HEK293 (cell line): ENCODE measurements around the gene KYAT1.

Source experiments
- CTCF ChIA-PET: fragments of 350-600 bp; formaldehyde crosslinking; extraction: SDS; loops from one replicate; lab custom pipeline; 2021; ENCODE audit warnings: antibody characterized with exemption; lab: Yijun Ruan, JAX
- POLR2A ChIA-PET: fragments of 300-600 bp; formaldehyde crosslinking; extraction: SDS; loops from one replicate; lab custom pipeline; 2020; ENCODE audit warnings: antibody characterized with exemption, inconsistent platforms; lab: Yijun Ruan, JAX
- H3K27ac ChIP-seq: fragments of 200-500 bp; sonication (Bioruptor generic); 2 replicates; pipeline ENCODE4 v1.5.1; 2014; ENCODE audit warnings: low read depth, low read length, control low read depth, inconsistent platforms; ENCODE audit errors: extremely low read depth
- H3K36me3 ChIP-seq, 2 experiments: fragments of 200-500 bp in 1 of 2; sonication (Bioruptor generic) in 1 of 2; 1 replicate in 1 of 2; 2 replicates in 1 of 2; pipeline ENCODE4 v1.5.1; 2014 to 2017; ENCODE audit warnings: inconsistent platforms in 2 of 2, low read length in 2 of 2; ENCODE audit not compliant: control insufficient read depth in 2 of 2, insufficient read depth in 1 of 2
- H3K4me1 ChIP-seq: fragments of 200-500 bp; sonication (Bioruptor generic); 2 replicates; pipeline ENCODE4 v1.5.1; 2014; ENCODE audit warnings: mild to moderate bottlenecking, low read length, inconsistent platforms; ENCODE audit not compliant: control insufficient read depth, insufficient read depth
- H3K4me3 ChIP-seq: 2 replicates; pipeline ENCODE4 v1.5.1; 2011; ENCODE audit warnings: low read depth, mild to moderate bottlenecking, control low read depth, low read length, moderate library complexity
- H3K9me3 ChIP-seq: fragments of 200-500 bp; sonication (Bioruptor generic); 2 replicates; pipeline ENCODE4 v1.5.1; 2014; ENCODE audit warnings: low read depth, low read length, inconsistent platforms; ENCODE audit not compliant: control insufficient read depth, insufficient read depth
- BCL11B ChIP-seq: fragments of 450-650 bp; formaldehyde crosslinking; IDR thresholded peaks from 2 replicates; pipeline ENCODE4 v1.5.1; 2016; ENCODE audit warnings: low read depth, missing biosample characterization, missing genetic modification characterization
- ELK4 ChIP-seq: IDR thresholded peaks from 2 replicates; pipeline ENCODE4 v1.6.1; 2011; ENCODE audit warnings: mild to moderate bottlenecking, low read depth, low read length, borderline replicate concordance
- GLI2 ChIP-seq: fragments of 450-650 bp; formaldehyde crosslinking; IDR thresholded peaks from 2 replicates; pipeline ENCODE4; 2017; ENCODE audit warnings: missing biosample characterization, missing genetic modification characterization, low read depth, borderline replicate concordance
- KLF16 ChIP-seq: fragments of 450-650 bp; formaldehyde crosslinking; IDR thresholded peaks from 2 replicates; pipeline ENCODE4 v1.5.1; 2017; ENCODE audit warnings: missing biosample characterization, missing genetic modification characterization
- PRDM10 ChIP-seq: fragments of 450-650 bp; formaldehyde crosslinking; IDR thresholded peaks from 2 replicates; pipeline ENCODE4 v1.5.1; 2016; ENCODE audit warnings: missing biosample characterization, missing genetic modification characterization
- RBAK ChIP-seq: fragments of 450-650 bp; formaldehyde crosslinking; IDR thresholded peaks from 2 replicates; pipeline ENCODE4 v1.5.1; 2016; ENCODE audit warnings: missing biosample characterization, missing genetic modification characterization
- TRIM28 ChIP-seq: IDR thresholded peaks from 2 replicates; pipeline ENCODE4 v1.6.1; 2011; ENCODE audit warnings: low read length, control low read depth, borderline replicate concordance
- ZBTB7A ChIP-seq: fragments of 450-650 bp; formaldehyde crosslinking; IDR thresholded peaks from 2 replicates; pipeline ENCODE4 v1.5.1; 2016; ENCODE audit warnings: low read depth, missing biosample characterization, missing genetic modification characterization
- ZNF174 ChIP-seq: fragments of 450-650 bp; formaldehyde crosslinking; IDR thresholded peaks from 2 replicates; pipeline ENCODE4 v1.5.0; 2017; ENCODE audit warnings: missing biosample characterization, mild to moderate bottlenecking, missing genetic modification characterization
- ZNF2 ChIP-seq: fragments of 450-650 bp; formaldehyde crosslinking; IDR thresholded peaks from 2 replicates; pipeline ENCODE4 v1.5.1; 2016; ENCODE audit warnings: missing biosample characterization, missing genetic modification characterization
- ZNF223 ChIP-seq: fragments of 450-650 bp; formaldehyde crosslinking; IDR thresholded peaks from 2 replicates; pipeline ENCODE4 v1.5.1; 2016; ENCODE audit warnings: missing biosample characterization, missing genetic modification characterization
- ZNF391 ChIP-seq: fragments of 450-650 bp; formaldehyde crosslinking; IDR thresholded peaks from 2 replicates; pipeline ENCODE4 v1.5.1; 2016; ENCODE audit warnings: low read depth, missing biosample characterization, missing genetic modification characterization, borderline replicate concordance
- ZNF404 ChIP-seq: fragments of 450-650 bp; formaldehyde crosslinking; IDR thresholded peaks from 2 replicates; pipeline ENCODE4 v1.5.1; 2017; ENCODE audit warnings: missing biosample characterization, missing genetic modification characterization
- ZNF514 ChIP-seq: fragments of 450-650 bp; formaldehyde crosslinking; IDR thresholded peaks from 2 replicates; pipeline ENCODE4 v1.5.1; 2016; ENCODE audit warnings: missing biosample characterization, missing genetic modification characterization
- ZNF692 ChIP-seq: fragments of 450-650 bp; formaldehyde crosslinking; IDR thresholded peaks from 2 replicates; pipeline ENCODE4 v1.5.1; 2016; ENCODE audit warnings: missing biosample characterization, missing genetic modification characterization
- ZNF837 ChIP-seq: fragments of 450-650 bp; formaldehyde crosslinking; IDR thresholded peaks from 2 replicates; pipeline ENCODE4 v1.5.1; 2016; ENCODE audit warnings: missing biosample characterization, missing genetic modification characterization

KYAT1 gene

DNA sequence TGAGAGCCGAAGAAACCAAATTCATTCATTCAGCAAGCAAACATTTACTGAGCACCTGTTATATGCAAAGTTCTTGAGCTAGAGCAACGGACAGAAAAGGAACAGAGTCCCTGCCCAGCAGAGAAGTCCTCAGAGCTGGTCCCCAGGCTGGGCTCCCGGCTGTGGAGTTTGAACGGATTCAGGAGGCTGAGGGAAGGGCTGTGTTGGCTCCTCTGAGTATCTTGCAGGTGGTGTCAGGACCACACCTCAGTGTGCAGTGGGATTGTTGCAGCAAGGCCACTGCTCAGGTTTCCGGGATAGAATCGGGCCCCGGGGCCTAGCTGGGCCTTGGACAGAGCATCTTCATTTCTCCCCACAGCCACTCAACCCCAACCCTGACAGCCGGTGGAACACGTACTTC lies 89.6 kb downstream of the KYAT1 start:
- ChIA-PET POLR2A (interaction anchor here (1.1 to 2.3 kb wide), 2 partner anchors 22 to 26 kb away, joined by 4 to 9 read pairs; partner anchors contain the start of gene ENDOG), CTCF (interaction anchor here (0.6 to 2.1 kb wide), 2 partner anchors 26 to 30 kb away, joined by 4 to 9 read pairs; partner anchors contain the start of gene ENDOG)
- H3K27ac ChIP-seq = no peak overlapping the region
- peaks cover 4 to 66% of the 10 kb centered on the region in 2 experiments for H3K36me3 ChIP-seq
- H3K4me3 ChIP-seq = no peak overlapping the region
- no peaks in the 10 kb centered on the region for H3K4me1 ChIP-seq
- TF ChIP-seq ZNF2 (tag by site-specific recombination) = no peak
- TF ChIP-seq ZNF174 (tag by site-specific recombination) = no peak
- TF ChIP-seq ELK4 = no peak
- no peak for TF ChIP-seq ZNF223 (tag by site-specific recombination)
- no peak for TF ChIP-seq TRIM28
- no peak for TF ChIP-seq KLF16 (tag by site-specific recombination)
- no peak for TF ChIP-seq PRDM10 (tag by site-specific recombination)
- TF ChIP-seq ZNF514 (tag by site-specific recombination) = no peak
- TF ChIP-seq ZNF404 (tag by site-specific recombination) = no peak
- no peak for TF ChIP-seq RBAK (tag by site-specific recombination)
- H3K9me3 ChIP-seq = no peaks in the 10 kb centered on the region

DNA sequence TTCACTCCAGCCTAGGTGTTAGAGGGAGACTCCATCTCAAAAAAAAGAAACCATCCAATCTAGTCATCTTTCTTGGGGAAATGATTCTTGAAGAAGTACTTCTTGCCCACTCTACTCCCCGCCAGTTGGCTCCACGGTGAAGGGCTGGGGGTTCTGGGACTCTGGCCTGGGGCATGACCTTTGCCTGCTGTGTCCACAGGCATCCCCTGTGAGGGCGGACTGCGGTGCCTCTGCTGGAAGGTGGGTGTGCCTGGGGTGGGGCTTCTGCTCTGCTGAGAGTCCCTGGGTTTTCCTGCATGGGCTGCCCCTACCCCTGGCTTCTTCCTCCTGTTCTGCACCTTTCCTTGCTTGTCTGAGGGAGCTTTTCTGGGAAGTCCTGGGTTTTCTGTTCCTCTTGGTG lies 91.2 kb downstream of the KYAT1 start:
- Histone ChIP-seq H3K27ac (no peak overlapping the region), H3K36me3 (peaks cover 4 to 60% of the 10 kb centered on the region in 2 experiments), H3K9me3 (no peaks in the 10 kb centered on the region)
- CTCF ChIA-PET = interaction anchor here (1.0 kb wide), 1 partner anchor 22 kb away, joined by 4 read pairs; no protein-coding TSS in a partner anchor
- POLR2A ChIA-PET = interaction anchor here (0.6 kb wide), 1 partner anchor 146 kb away, joined by 3 read pairs; no protein-coding TSS in a partner anchor
- TF ChIP-seq ZNF837 (tag by site-specific recombination) (no peak), BCL11B (no peak), ZNF391 (tag by site-specific recombination) (no peak), ZNF692 (no peak), GLI2 (tag by site-specific recombination) (no peak), ZBTB7A (tag by site-specific recombination) (no peak)
- TF ChIP-seq, all 188 proteins: peak for 0
- Histone ChIP-seq H3K4me3 (no peak overlapping the region), H3K4me1 (no peaks in the 10 kb centered on the region)
